Endothelial cell of umbilical vein (primary cell): ENCODE results near the gene THSD7B. TPM values are rescaled to one million over a fixed set of nuclear protein-coding genes. Genes with fewer than 3 reads are reported as not detected.

Source experiments
- BruUV-seq: library from RNA; stranded (reverse); fragments of 400-500 nt; replicated peaks from 2 replicates; lab custom pipeline; 2021; lab: Mats Ljungman, UMichigan
- CTCF ChIA-PET: fragments of 300-600, 350-600 bp; sonication (Branson Sonifier 250); formaldehyde crosslinking; loops from one replicate; lab custom pipeline; 2021; ENCODE audit warnings: antibody characterized with exemption, inconsistent platforms; lab: Charles Lee
- POLR2A ChIA-PET: fragments of 300-600, 350-600 bp; sonication (Branson Sonifier 250); formaldehyde crosslinking; loops from one replicate; lab custom pipeline; 2021; ENCODE audit warnings: antibody characterized with exemption, inconsistent platforms; lab: Charles Lee
- DNase-seq: peaks from one replicate; pipeline ENCODE4 v3.0.0-alpha.2; 2011; ENCODE audit warnings: low read depth, low spot score
- FAIRE-seq: peaks from 2 replicates; lab custom pipeline; 2011; peaks lifted over from hg19 to GRCh38; lab: Jason Lieb, UNC
- H2AFZ ChIP-seq: 2 replicates; pipeline ENCODE4 v1.6.0; 2012; ENCODE audit warnings: low read depth, low read length, control low read depth, inconsistent platforms
- H3K27ac ChIP-seq: 2 replicates; pipeline ENCODE4 v1.5.1; 2011; ENCODE audit warnings: low read depth, mild to moderate bottlenecking, control low read depth, low read length, moderate library complexity; ENCODE audit not compliant: insufficient read depth
- H3K27me3 ChIP-seq, 2 experiments: 2 replicates each; pipeline versions ENCODE4 v1.6.0 to v1.6.1; 2011; ENCODE audit warnings: low read length in 2 of 2, mixed read lengths in 1 of 2; ENCODE audit not compliant: control insufficient read depth in 2 of 2, insufficient read depth in 2 of 2
- H3K36me3 ChIP-seq, 2 experiments: 2 replicates in 1 of 2; 3 replicates in 1 of 2; pipeline ENCODE4 v1.5.1; 2011; ENCODE audit warnings: low read length in 2 of 2, mild to moderate bottlenecking in 1 of 2, moderate library complexity in 1 of 2; ENCODE audit not compliant: control insufficient read depth in 2 of 2, insufficient read depth in 2 of 2; ENCODE audit errors: extremely low read depth in 1 of 2
- H3K4me1 ChIP-seq: 3 replicates; pipeline ENCODE4 v1.5.1; 2011; ENCODE audit warnings: mild to moderate bottlenecking, low read length; ENCODE audit not compliant: control insufficient read depth, insufficient read depth; ENCODE audit errors: extremely low read depth
- H3K4me2 ChIP-seq: 2 replicates; pipeline ENCODE4 v1.6.1; 2011; ENCODE audit warnings: low read length, control low read depth, mixed read lengths; ENCODE audit not compliant: insufficient read depth
- H3K4me3 ChIP-seq, 3 experiments: fragments of 200-600 bp in 1 of 3; sonication (generic), shearing (Covaris generic) in 1 of 3; replicated peaks in 1 of 3; 2 replicates each; pipeline ENCODE4 v1.5.1; 2011 to 2016; ENCODE audit warnings: control low read depth in 3 of 3, low read length in 3 of 3, mild to moderate bottlenecking in 2 of 3, inconsistent platforms in 1 of 3, low read depth in 1 of 3, moderate library complexity in 1 of 3; ENCODE audit not compliant: insufficient read depth in 1 of 3
- H3K79me2 ChIP-seq: 2 replicates; pipeline ENCODE4 v1.6.0; 2012; ENCODE audit warnings: low read length, inconsistent platforms; ENCODE audit not compliant: control insufficient read depth, insufficient read depth
- H3K9ac ChIP-seq: replicated peaks from 2 replicates; pipeline ENCODE3; 2011; ENCODE audit warnings: low read length, control low read depth; ENCODE audit not compliant: insufficient read depth; ENCODE audit errors: extremely low read depth
- H3K9me1 ChIP-seq: replicated peaks from 3 replicates; pipeline ENCODE4 v1.6.0; 2011; ENCODE audit warnings: mild to moderate bottlenecking, low read length; ENCODE audit not compliant: control insufficient read depth, insufficient read depth; ENCODE audit errors: extremely low read depth
- H3K9me3 ChIP-seq: replicated peaks from 2 replicates; pipeline ENCODE4 v1.5.1; 2012; ENCODE audit warnings: low read length, inconsistent platforms; ENCODE audit not compliant: control insufficient read depth, insufficient read depth
- H4K20me1 ChIP-seq: replicated peaks from 2 replicates; pipeline ENCODE3; 2011; ENCODE audit warnings: mild to moderate bottlenecking, low read length; ENCODE audit not compliant: control insufficient read depth, insufficient read depth; ENCODE audit errors: extremely low read depth
- CTCF ChIP-seq, 2 donors: IDR thresholded peaks; 1 replicate in 1 of 2; 2 replicates in 1 of 2; pipeline ENCODE4 v1.5.1; 2011; ENCODE audit warnings: low read length in 2 of 2, mild to moderate bottlenecking in 2 of 2, moderate library complexity in 2 of 2, control low read depth in 1 of 2, inconsistent platforms in 1 of 2, low read depth in 1 of 2; ENCODE audit not compliant: insufficient read depth in 1 of 2; ENCODE audit errors: extremely low read depth in 1 of 2
- EZH2 ChIP-seq: IDR thresholded peaks from 2 replicates; pipeline ENCODE4 v1.6.1; 2012; ENCODE audit warnings: borderline replicate concordance, low read depth, mild to moderate bottlenecking, moderate library complexity, low read length, inconsistent platforms; ENCODE audit not compliant: severe bottlenecking
- GATA2 ChIP-seq: IDR thresholded peaks from 2 replicates; pipeline ENCODE4 v1.7.0; 2011; ENCODE audit warnings: low read depth, mild to moderate bottlenecking, moderate library complexity, mixed read lengths, low read length; ENCODE audit not compliant: insufficient read length, insufficient read depth
- JUN ChIP-seq: IDR thresholded peaks from 2 replicates; pipeline ENCODE4 v1.6.1; 2011; ENCODE audit warnings: borderline replicate concordance, low read depth; ENCODE audit not compliant: insufficient read length, insufficient read depth
- MAX ChIP-seq: IDR thresholded peaks from 2 replicates; pipeline ENCODE4 v1.6.1; 2011; ENCODE audit not compliant: insufficient read depth, insufficient read length
- POLR2A ChIP-seq: IDR thresholded peaks from 2 replicates; pipeline ENCODE4 v1.6.1; 2012; ENCODE audit warnings: low read depth, mild to moderate bottlenecking, control low read depth, low read length
- POLR2AphosphoS5 ChIP-seq: IDR thresholded peaks from 2 replicates; pipeline ENCODE4 v1.6.1; 2012; ENCODE audit warnings: low read depth, mild to moderate bottlenecking, control low read depth, low read length, moderate library complexity; ENCODE audit not compliant: insufficient read depth
- dilution Hi-C: fragments of 300-500 bp; cut with MboI; formaldehyde crosslinking; loops from one replicate; pipeline ENCODE4 v1.15.0; 2019; ENCODE audit warnings: low sequenced_read_pairs; ENCODE audit not compliant: extremely low pct_ligation_motif_present
- intact Hi-C: fragments of 100-400 bp; cut with micrococcal nuclease; formaldehyde crosslinking; loops from one replicate; pipeline ENCODE4 v1.10.0; 2022
- polyA plus RNA-seq, 4 experiments: library from polyadenylated mRNA; depleted of rRNA in 3 of 4; stranded (reverse) in 3 of 4; unstranded in 1 of 4; fragments of >200 nt; gene quantifications; 2 replicates each; pipeline versions ENCODE4 v1.2.1 to v1.2.3, GENCODE V29; 2011 to 2012; ENCODE audit warnings: missing spikeins in 1 of 4
- small RNA-seq: library from RNA; depleted of rRNA; stranded (forward); fragments of <200 nt; gene quantifications from one replicate; pipeline ENCODE3, GENCODE V24; 2012; ENCODE audit warnings: low replicate concordance, low read depth; ENCODE audit not compliant: insufficient read depth, insufficient read length
- total RNA-seq: library from RNA; stranded (reverse); gene quantifications from 2 replicates; pipeline ENCODE4 v1.2.3, GENCODE V29; 2021

THSD7B gene
- total and polyA plus RNA-seq, 2 donors (not counting 3 experiments of a cell fraction or from before 2014, with no cell fraction given) = 0.04 TPM; not detected in 1

DNA sequence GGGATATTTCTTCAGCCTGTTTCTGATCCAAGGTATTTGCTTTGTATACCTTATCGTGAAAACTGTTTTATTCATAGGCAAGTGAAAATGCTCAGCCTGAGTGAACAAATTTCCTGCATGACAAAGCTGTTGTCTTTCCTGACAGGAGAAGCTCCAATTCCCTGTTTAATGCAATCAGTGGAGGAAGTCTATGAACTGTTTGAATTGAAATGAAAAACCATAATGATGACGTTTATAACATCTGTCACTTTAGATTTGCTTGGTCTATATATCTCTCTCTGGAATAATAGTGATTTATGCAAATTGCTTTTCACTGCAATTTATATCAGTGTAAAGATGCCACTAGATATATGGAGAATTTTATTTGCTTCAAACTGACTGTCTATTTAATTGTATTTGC is 959.6 kb downstream of the THSD7B start:
- H3K9me1 ChIP-seq = no peaks in the 10 kb centered on the region
- intact Hi-C loops (no loop called here), dilution Hi-C loops (no loop called here)
- H3K79me2 ChIP-seq = no peaks in the 10 kb centered on the region
- no peaks in the 10 kb centered on the region for H3K27me3 ChIP-seq
- H3K9ac ChIP-seq = no peak overlapping the region
- no peak overlapping the region for H2AFZ ChIP-seq
- ChIA-PET POLR2A (no interaction called here), CTCF (no interaction called here)
- H3K27ac ChIP-seq = no peak overlapping the region
- no TSS peak for BruUV-seq
- H4K20me1 ChIP-seq = no peaks in the 10 kb centered on the region
- no peaks in the 10 kb centered on the region for H3K36me3 ChIP-seq
- H3K4me2 ChIP-seq = no peak overlapping the region
- no peak for TF ChIP-seq EZH2
- no peak for TF ChIP-seq GATA2
- TF ChIP-seq JUN = no peak
- no peak for TF ChIP-seq CTCF (IDR thresholded peaks at IDR 0.05; ENCODE audit: extremely low read depth in 1 of 2, insufficient read depth in 1 of 2, low read depth in 1 of 2, low read length in 2 of 2)
- no peak for TF ChIP-seq MAX
- TF ChIP-seq POLR2AphosphoS5 = no peak
- no peak for TF ChIP-seq POLR2A
- H3K4me1 ChIP-seq = no peaks in the 10 kb centered on the region
- no peaks in the 10 kb centered on the region for H3K9me3 ChIP-seq
- H3K4me3 ChIP-seq = no peak overlapping the region
- FAIRE-seq = no peak
- no peak for DNase-seq

Small RNA genes lying within 50 kb of the gene (small RNA-seq; reads per million reads assigned to genes)
- gene RF00019 (not detected), gene RNA5SP105 (not detected)
